HEK293 (cell line): ENCODE data around the gene GLRX5.

Experiments used
- CTCF ChIA-PET: fragments of 350-600 bp; formaldehyde crosslinking; extraction: SDS; loops from one replicate; lab custom pipeline; 2021; ENCODE audit warnings: antibody characterized with exemption; lab: Yijun Ruan, JAX
- POLR2A ChIA-PET: fragments of 300-600 bp; formaldehyde crosslinking; extraction: SDS; loops from one replicate; lab custom pipeline; 2020; ENCODE audit warnings: antibody characterized with exemption, inconsistent platforms; lab: Yijun Ruan, JAX
- H3K27ac ChIP-seq: fragments of 200-500 bp; sonication (Bioruptor generic); 2 replicates; pipeline ENCODE4 v1.5.1; 2014; ENCODE audit warnings: low read depth, low read length, control low read depth, inconsistent platforms; ENCODE audit errors: extremely low read depth
- H3K36me3 ChIP-seq, 2 experiments: fragments of 200-500 bp in 1 of 2; sonication (Bioruptor generic) in 1 of 2; 1 replicate in 1 of 2; 2 replicates in 1 of 2; pipeline ENCODE4 v1.5.1; 2014 to 2017; ENCODE audit warnings: inconsistent platforms in 2 of 2, low read length in 2 of 2; ENCODE audit not compliant: control insufficient read depth in 2 of 2, insufficient read depth in 1 of 2
- H3K4me1 ChIP-seq: fragments of 200-500 bp; sonication (Bioruptor generic); 2 replicates; pipeline ENCODE4 v1.5.1; 2014; ENCODE audit warnings: mild to moderate bottlenecking, low read length, inconsistent platforms; ENCODE audit not compliant: control insufficient read depth, insufficient read depth
- H3K4me3 ChIP-seq: 2 replicates; pipeline ENCODE4 v1.5.1; 2011; ENCODE audit warnings: low read depth, mild to moderate bottlenecking, control low read depth, low read length, moderate library complexity
- H3K9me3 ChIP-seq: fragments of 200-500 bp; sonication (Bioruptor generic); 2 replicates; pipeline ENCODE4 v1.5.1; 2014; ENCODE audit warnings: low read depth, low read length, inconsistent platforms; ENCODE audit not compliant: control insufficient read depth, insufficient read depth
- GFI1B ChIP-seq: fragments of 450-650 bp; formaldehyde crosslinking; IDR thresholded peaks from 2 replicates; pipeline ENCODE4 v1.5.1; 2016; ENCODE audit warnings: missing biosample characterization, missing genetic modification characterization
- MZF1 ChIP-seq: fragments of 450-650 bp; formaldehyde crosslinking; IDR thresholded peaks from 2 replicates; pipeline ENCODE4 v1.5.1; 2017; ENCODE audit warnings: missing biosample characterization, missing genetic modification characterization, borderline replicate concordance
- RBAK ChIP-seq: fragments of 450-650 bp; formaldehyde crosslinking; IDR thresholded peaks from 2 replicates; pipeline ENCODE4 v1.5.1; 2016; ENCODE audit warnings: missing biosample characterization, missing genetic modification characterization
- REST ChIP-seq: fragments of 450-650 bp; formaldehyde crosslinking; IDR thresholded peaks from 2 replicates; pipeline ENCODE4 v1.5.1; 2016; ENCODE audit warnings: missing biosample characterization, missing genetic modification characterization
- SP3 ChIP-seq: fragments of 450-650 bp; formaldehyde crosslinking; IDR thresholded peaks from 2 replicates; pipeline ENCODE4 v1.5.1; 2016; ENCODE audit warnings: missing biosample characterization, missing genetic modification characterization
- TSHZ1 ChIP-seq: fragments of 450-650 bp; formaldehyde crosslinking; IDR thresholded peaks from 2 replicates; pipeline ENCODE4 v1.5.1; 2016; ENCODE audit warnings: missing biosample characterization, missing genetic modification characterization, borderline replicate concordance
- WT1 ChIP-seq: fragments of 450-650 bp; formaldehyde crosslinking; IDR thresholded peaks from 2 replicates; pipeline ENCODE4 v1.5.1; 2016; ENCODE audit warnings: missing biosample characterization, missing genetic modification characterization
- YY1 ChIP-seq: fragments of 450-650 bp; formaldehyde crosslinking; IDR thresholded peaks from 2 replicates; pipeline ENCODE4 v1.5.1; 2018; ENCODE audit warnings: missing biosample characterization, missing genetic modification characterization
- ZBTB10 ChIP-seq: fragments of 450-650 bp; formaldehyde crosslinking; IDR thresholded peaks from 2 replicates; pipeline ENCODE4 v1.5.1; 2016; ENCODE audit warnings: missing biosample characterization, missing genetic modification characterization
- ZNF10 ChIP-seq: fragments of 450-650 bp; formaldehyde crosslinking; IDR thresholded peaks from 2 replicates; pipeline ENCODE4 v1.5.1; 2017; ENCODE audit warnings: missing biosample characterization, missing genetic modification characterization
- ZNF138 ChIP-seq: fragments of 450-650 bp; formaldehyde crosslinking; IDR thresholded peaks from 2 replicates; pipeline ENCODE4 v1.5.1; 2016; ENCODE audit warnings: missing biosample characterization, missing genetic modification characterization, borderline replicate concordance
- ZNF157 ChIP-seq: fragments of 450-650 bp; formaldehyde crosslinking; IDR thresholded peaks from 2 replicates; pipeline ENCODE4 v1.5.1; 2016; ENCODE audit warnings: missing biosample characterization, missing genetic modification characterization
- ZNF16 ChIP-seq: fragments of 450-650 bp; formaldehyde crosslinking; IDR thresholded peaks from 2 replicates; pipeline ENCODE4 v1.5.1; 2016; ENCODE audit warnings: low read depth, missing biosample characterization, missing genetic modification characterization
- ZNF169 ChIP-seq: fragments of 450-650 bp; formaldehyde crosslinking; IDR thresholded peaks from 2 replicates; pipeline ENCODE4 v1.5.1; 2016; ENCODE audit warnings: missing biosample characterization, missing genetic modification characterization
- ZNF23 ChIP-seq: fragments of 450-650 bp; formaldehyde crosslinking; IDR thresholded peaks from 2 replicates; pipeline ENCODE4 v1.5.1; 2016; ENCODE audit warnings: missing biosample characterization, missing genetic modification characterization, borderline replicate concordance
- ZNF341 ChIP-seq: fragments of 450-650 bp; formaldehyde crosslinking; IDR thresholded peaks from 2 replicates; pipeline ENCODE4; 2016; ENCODE audit warnings: low read depth, missing biosample characterization, missing genetic modification characterization
- ZNF354C ChIP-seq: fragments of 450-650 bp; formaldehyde crosslinking; IDR thresholded peaks from 2 replicates; pipeline ENCODE4 v1.5.1; 2016; ENCODE audit warnings: missing biosample characterization, missing genetic modification characterization, low read depth, borderline replicate concordance
- ZNF416 ChIP-seq: fragments of 450-650 bp; formaldehyde crosslinking; IDR thresholded peaks from 2 replicates; pipeline ENCODE4 v1.5.1; 2016; ENCODE audit warnings: missing biosample characterization, missing genetic modification characterization
- ZNF548 ChIP-seq: fragments of 450-650 bp; formaldehyde crosslinking; IDR thresholded peaks from 2 replicates; pipeline ENCODE4 v1.5.1; 2016; ENCODE audit warnings: missing biosample characterization, missing genetic modification characterization
- ZNF558 ChIP-seq: fragments of 450-650 bp; formaldehyde crosslinking; IDR thresholded peaks from 2 replicates; pipeline ENCODE4 v1.5.1; 2016; ENCODE audit warnings: missing biosample characterization, missing genetic modification characterization
- ZNF560 ChIP-seq: fragments of 450-650 bp; formaldehyde crosslinking; IDR thresholded peaks from 2 replicates; pipeline ENCODE4 v1.5.1; 2017; ENCODE audit warnings: missing biosample characterization, missing genetic modification characterization, borderline replicate concordance
- ZNF654 ChIP-seq: fragments of 450-650 bp; formaldehyde crosslinking; IDR thresholded peaks from 2 replicates; pipeline ENCODE4 v1.5.1; 2016; ENCODE audit warnings: low read depth, missing biosample characterization, missing genetic modification characterization
- ZNF670 ChIP-seq: fragments of 450-650 bp; formaldehyde crosslinking; IDR thresholded peaks from 2 replicates; pipeline ENCODE4 v1.5.1; 2016; ENCODE audit warnings: missing biosample characterization, missing genetic modification characterization, low read depth
- ZNF768 ChIP-seq: fragments of 450-650 bp; formaldehyde crosslinking; IDR thresholded peaks from 2 replicates; pipeline ENCODE4 v1.5.1; 2018; ENCODE audit warnings: missing biosample characterization, mild to moderate bottlenecking, missing genetic modification characterization
- TF ChIP-seq, protein P1 (sequence below): fragments of 450-650 bp; formaldehyde crosslinking; IDR thresholded peaks from 2 replicates; pipeline ENCODE4 v1.5.1; 2017; ENCODE audit warnings: missing biosample characterization, missing genetic modification characterization
- TF ChIP-seq, protein P2 (sequence below): fragments of 450-650 bp; formaldehyde crosslinking; IDR thresholded peaks from 2 replicates; pipeline ENCODE4 v1.5.1; 2017; ENCODE audit warnings: missing biosample characterization, missing genetic modification characterization

The GLRX5 gene

DNA sequence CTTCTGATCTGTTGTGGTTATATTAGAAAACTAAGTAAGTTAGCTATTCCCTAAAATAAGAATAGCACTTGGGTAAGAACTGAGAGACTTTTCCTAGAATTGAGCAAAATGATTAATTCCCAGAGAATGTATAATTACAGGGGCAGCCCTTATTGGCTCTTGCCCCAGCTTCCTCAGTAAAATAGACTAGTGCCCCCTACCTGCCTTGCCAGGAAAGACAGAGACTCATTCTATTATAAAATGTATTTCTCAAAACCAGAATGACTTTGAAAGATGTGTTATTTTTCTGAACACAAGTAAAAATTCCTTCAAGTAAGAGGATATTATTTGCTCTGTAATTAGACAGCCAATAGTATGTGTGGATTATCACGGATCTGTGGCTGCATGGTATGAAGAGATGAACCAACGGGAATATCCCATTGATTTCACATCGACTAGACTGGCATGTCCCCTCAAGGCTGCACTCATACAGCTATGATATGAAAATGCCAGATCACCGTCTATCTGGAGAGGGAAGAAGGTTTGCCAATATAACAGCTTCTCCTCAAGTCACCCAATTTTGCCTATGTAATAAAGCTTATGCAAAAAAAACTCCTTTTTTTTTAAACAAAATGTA is 7.4 kb upstream of the GLRX5 start:
- ChIA-PET CTCF (interaction anchor here (0.6 to 7.2 kb wide), 25 partner anchors 9 to 296 kb away, joined by 3 to 104 read pairs (median 6); partner anchors contain the start of gene SYNE3), POLR2A (interaction anchor here (0.6 kb wide), 1 partner anchor 22 kb away, joined by 3 read pairs; no protein-coding TSS in a partner anchor)
- Histone ChIP-seq H3K36me3 (peaks cover 0 to 12% of the 10 kb centered on the region in 2 experiments; a peak in 2 of 3 replicates), H3K4me3 (no peak overlapping the region), H3K27ac (no peak overlapping the region), H3K9me3 (no peaks in the 10 kb centered on the region), H3K4me1 (peaks cover 22% of the 10 kb centered on the region)
- no peak for TF ChIP-seq ZNF23
- TF ChIP-seq ZNF354C (tag by site-specific recombination): no peak
- TF ChIP-seq ZBTB10 (tag by site-specific recombination): no peak
- TF ChIP-seq TSHZ1 (tag by site-specific recombination): no peak
- TF ChIP-seq ZNF654 (tag by site-specific recombination): peak; percentile 31; the same call in 1 of the 2 replicates
- TF ChIP-seq ZNF138: no peak
- TF ChIP-seq ZNF416 (tag by site-specific recombination): no peak
- no peak for TF ChIP-seq ZNF768 (tag by site-specific recombination)
- TF ChIP-seq REST (tag by site-specific recombination): no peak
- TF ChIP-seq ZNF548: no peak
- TF ChIP-seq ZNF10 (tag by site-specific recombination): no peak
- TF ChIP-seq ZNF341 (tag by site-specific recombination): no peak
- TF ChIP-seq ZNF16 (tag by site-specific recombination): no peak
- no peak for TF ChIP-seq GFI1B (tag by site-specific recombination)
- TF ChIP-seq ZNF560 (tag by site-specific recombination): no peak
- no peak for TF ChIP-seq WT1 (tag by site-specific recombination)
- TF ChIP-seq RBAK (tag by site-specific recombination): no peak
- TF ChIP-seq SP3: no peak
- no peak for TF ChIP-seq MZF1 (tag by site-specific recombination)
- TF ChIP-seq, protein P1, sequence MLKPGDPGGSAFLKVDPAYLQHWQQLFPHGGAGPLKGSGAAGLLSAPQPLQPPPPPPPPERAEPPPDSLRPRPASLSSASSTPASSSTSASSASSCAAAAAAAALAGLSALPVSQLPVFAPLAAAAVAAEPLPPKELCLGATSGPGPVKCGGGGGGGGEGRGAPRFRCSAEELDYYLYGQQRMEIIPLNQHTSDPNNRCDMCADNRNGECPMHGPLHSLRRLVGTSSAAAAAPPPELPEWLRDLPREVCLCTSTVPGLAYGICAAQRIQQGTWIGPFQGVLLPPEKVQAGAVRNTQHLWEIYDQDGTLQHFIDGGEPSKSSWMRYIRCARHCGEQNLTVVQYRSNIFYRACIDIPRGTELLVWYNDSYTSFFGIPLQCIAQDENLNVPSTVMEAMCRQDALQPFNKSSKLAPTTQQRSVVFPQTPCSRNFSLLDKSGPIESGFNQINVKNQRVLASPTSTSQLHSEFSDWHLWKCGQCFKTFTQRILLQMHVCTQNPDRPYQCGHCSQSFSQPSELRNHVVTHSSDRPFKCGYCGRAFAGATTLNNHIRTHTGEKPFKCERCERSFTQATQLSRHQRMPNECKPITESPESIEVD: 0 out of 2 replicates have a peak, but pooled peaks have one; percentile 3
- no peak for TF ChIP-seq ZNF558
- no peak for TF ChIP-seq ZNF670 (tag by site-specific recombination)
- no peak for TF ChIP-seq ZNF157 (tag by site-specific recombination)
- TF ChIP-seq, protein P2, sequence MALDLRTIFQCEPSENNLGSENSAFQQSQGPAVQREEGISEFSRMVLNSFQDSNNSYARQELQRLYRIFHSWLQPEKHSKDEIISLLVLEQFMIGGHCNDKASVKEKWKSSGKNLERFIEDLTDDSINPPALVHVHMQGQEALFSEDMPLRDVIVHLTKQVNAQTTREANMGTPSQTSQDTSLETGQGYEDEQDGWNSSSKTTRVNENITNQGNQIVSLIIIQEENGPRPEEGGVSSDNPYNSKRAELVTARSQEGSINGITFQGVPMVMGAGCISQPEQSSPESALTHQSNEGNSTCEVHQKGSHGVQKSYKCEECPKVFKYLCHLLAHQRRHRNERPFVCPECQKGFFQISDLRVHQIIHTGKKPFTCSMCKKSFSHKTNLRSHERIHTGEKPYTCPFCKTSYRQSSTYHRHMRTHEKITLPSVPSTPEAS (tag by site-specific recombination): no peak
- TF ChIP-seq ZNF169: no peak
- TF ChIP-seq YY1 (tag by site-specific recombination): no peak
